GM18508 (cell line): ENCODE data around the gene KCNAB3.

Source experiments
- ATAC-seq: cut with Tn5 transposase; IDR thresholded peaks from one replicate; pipeline ENCODE4 v1.9.1; 2021; ENCODE audit warnings: moderate number of reproducible peaks; ENCODE audit not compliant: insufficient read depth, unreplicated experiment

KCNAB3 gene

GRCh38 chr17:7909089-7909488 is 20.6 kb downstream of the KCNAB3 start:
- ATAC-seq: no peak

GRCh38 chr17:7903154-7904103 is 26.2 kb downstream of the KCNAB3 start:
- no peak for ATAC-seq

GRCh38 chr17:7897773-7898172 is 31.9 kb downstream of the KCNAB3 start:
- no peak for ATAC-seq

- ATAC-seq: no peak
These were observed 32.6 kb downstream of the KCNAB3 start for GRCh38 chr17:7897090-7897489.

DNA sequence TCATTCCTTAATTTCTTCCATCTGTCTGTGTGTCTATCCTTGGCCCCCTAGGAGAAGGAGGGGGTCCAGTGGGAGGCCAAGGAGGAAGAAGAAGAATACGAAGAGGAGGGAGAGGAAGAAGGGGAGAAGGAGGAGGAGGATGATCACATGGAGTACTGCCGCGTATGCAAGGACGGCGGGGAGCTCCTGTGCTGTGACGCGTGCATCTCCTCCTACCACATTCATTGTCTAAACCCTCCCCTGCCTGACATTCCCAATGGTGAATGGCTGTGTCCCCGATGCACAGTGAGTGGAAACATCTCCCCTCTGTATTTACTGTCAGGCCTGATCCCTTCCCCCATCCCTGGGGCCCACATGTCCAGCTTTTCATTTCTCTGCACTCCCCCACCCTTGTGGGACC is 34.8 kb downstream of the KCNAB3 start:
- ATAC-seq: no peak

- ATAC-seq: no peak
These were observed 35.4 kb downstream of the KCNAB3 start for GRCh38 chr17:7894226-7894625.

- ATAC-seq: no peak
These were observed 36.3 kb downstream of the KCNAB3 start for GRCh38 chr17:7893187-7893880.

DNA sequence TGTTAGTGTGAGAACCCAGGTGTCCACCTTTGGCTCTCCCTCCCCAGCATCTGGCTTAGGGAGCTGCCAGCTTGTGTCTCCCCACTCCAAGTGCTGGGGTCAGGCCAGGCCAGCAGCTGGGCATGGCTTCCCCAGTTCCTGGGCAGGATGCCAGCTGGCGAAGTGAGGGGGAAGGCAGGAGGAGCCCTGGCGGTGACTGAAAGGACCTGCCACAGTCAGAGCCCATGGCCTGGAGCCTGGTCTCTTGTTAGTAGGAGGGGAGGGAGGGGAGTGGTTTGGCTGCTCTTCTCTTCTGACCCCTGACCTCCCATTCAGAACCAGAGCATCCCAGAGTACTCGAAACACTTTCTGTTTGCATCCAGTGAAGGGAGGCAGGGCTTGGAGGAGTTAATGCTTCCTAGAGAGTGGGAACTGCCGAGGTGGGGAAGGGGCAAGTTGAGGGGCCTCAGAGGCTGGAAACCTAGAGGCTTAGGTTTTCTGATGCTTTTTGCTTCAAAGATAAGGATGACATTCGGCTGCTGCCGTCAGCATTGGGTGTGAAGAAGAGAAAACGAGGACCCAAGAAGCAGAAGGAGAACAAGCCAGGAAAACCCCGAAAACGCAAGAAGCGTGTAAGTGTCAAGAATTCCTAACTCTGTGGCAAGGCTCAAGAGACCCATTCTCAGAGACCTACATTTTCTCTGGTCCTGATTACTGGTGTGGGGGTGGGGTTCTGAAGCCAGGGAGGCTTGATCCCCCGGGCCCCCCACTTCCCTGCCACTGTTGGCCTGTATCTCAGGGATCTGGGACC is 40.3 kb downstream of the KCNAB3 start:
- ATAC-seq: no peak

DNA sequence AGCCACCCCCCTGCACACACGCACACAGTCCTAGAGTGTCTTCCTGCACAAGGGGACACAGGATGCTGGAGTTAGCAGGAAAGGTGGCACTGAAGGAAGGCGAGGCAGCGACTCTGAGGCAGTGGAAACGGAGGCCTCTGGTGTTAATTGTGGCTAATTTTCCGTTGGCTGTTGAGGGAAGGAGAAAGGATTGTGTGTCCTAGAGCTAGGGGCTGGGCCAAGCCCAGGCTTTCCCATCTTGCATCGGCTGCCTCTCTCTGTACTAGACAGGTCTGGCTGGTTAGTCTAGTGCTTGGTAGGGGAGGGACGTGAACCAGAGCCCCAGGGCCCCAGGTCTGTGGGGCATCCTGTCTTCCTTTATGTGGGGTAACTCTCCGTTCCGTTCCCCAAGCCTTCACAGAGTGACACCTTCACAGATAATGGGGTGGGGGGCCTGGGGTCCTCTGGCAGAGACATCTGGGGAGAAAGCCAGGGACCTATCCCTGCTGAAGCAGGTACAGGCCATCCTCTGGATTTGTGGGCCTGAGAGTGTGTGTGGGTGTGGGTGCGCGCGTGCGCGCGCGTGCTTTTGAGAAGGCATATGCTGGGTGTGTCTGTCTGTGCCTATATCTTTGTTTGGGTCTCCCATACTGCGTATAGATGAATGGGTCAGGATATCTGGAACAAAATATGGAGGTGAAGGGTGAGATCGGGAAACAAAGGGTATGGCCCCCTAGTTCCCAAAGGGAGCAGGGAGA is 41.3 kb downstream of the KCNAB3 start, which contains the start of gene CHD3:
Gene CHD3, plus strand, starts transcription at position 606 of the 737 bp plus-strand sequence. CDS start 212 bp downstream, outside the sequence.
- ATAC-seq: no peak

DNA sequence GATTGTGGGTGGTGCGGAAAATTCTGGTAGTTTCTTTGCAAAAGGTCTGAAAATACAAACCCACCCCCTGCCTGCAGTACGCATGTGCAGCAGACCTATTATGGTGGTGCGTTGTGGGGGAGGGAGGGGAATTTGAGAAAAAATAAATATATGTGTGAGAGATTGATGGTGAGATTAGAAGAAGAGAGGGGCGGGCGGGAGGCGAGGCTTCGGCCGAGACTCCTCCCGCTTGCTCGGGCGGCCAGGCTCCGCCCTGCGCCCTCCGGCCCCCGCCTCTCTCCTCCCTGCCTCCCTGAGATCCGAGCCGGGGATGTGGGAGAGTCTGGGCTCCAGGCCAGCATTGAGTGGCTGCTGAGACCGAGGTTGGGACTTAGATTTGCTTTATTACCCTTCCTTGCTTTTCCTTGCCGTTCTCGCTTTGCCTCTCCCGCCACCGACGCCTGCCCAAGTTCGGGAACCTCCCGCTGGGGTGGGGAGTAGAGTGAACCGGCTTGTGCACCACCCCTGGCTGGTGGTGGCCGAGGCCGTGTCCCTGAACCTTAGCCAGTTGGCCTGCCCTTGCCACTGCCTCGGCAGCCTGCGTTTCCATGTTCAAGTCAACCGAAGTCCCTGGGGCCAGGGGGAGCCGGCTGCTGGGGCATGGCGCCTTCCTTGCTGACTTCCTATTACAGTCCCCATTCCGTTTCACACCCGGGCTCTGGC is 42.0 kb downstream of the KCNAB3 start:
- no peak for ATAC-seq

GRCh38 chr17:7887038-7887481 is 42.6 kb downstream of the KCNAB3 start:
- ATAC-seq: no peak

DNA sequence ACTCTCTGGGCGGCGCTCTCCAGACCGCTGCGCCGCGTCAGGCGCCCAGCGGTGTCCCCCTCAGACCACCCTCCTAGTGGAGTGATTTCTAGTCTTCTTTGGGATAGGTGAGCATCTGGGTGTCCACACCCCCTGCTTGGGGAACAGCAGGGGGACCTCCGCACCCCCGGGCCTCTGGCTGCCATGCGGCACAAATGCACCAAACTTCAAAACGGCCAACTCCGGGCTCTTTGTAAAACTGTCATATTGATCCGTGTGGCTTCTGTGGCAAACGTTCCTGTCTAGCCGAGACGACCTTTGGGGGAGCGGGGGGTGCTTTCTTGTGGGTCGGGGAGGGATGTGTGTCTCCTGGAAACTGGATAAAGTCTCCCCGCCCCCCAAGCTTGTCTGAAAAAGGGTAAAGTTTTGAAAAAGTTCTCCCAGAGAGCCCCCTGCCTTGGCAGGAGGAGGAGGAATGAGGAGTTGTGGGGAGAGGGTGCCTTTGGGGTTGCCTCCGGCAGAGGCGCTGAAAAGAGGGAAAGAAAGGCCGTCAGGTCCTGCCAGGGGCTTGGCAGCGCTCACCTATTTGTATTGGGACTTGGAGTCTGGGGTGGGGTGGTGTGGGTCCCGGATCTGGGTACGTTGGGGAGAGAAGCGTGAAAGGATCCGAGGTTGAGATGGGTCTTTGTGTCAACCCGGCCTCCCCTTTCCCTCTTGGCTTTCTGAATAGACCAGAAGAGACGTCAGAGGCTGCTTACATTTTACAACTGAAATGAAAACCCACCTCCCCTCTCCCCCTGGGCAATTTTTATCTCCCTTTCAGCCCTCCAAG is 43.2 kb downstream of the KCNAB3 start:
- ATAC-seq: no peak

GRCh38 chr17:7885367-7886226 is 44.1 kb downstream of the KCNAB3 start:
- no peak for ATAC-seq

DNA sequence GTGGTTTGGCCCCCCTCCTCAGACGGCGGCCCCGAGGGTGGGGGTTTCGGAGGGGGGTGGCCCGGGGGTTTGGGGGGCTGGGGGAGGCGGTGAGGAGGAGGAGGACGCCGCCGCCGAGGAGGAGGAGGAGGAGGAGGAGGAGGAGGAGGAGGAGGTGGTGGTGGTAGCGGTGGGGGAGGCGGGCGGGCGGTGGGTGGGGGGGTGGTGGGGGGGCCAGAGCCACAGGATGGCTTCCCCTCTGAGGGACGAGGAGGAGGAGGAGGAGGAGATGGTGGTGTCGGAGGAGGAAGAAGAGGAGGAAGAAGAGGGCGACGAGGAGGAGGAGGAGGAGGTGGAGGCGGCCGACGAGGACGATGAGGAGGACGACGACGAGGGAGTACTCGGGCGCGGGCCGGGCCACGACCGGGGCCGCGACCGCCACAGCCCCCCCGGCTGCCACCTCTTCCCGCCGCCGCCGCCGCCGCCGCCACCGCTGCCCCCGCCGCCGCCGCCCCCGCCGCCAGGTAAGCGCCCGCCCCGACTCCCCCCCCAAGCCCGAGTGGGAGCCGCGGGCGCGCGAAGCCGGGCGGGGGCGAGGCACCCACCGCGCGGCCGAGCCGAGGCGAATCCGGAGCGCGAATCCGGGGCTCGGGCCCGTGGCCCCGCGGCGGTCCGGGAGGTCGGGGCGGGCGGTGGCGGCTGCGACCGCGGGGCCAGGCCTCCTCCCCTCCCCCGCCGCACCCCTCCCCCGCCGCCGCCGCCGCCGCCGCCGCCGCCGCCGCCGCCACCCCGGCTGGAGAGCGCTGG is 44.9 kb downstream of the KCNAB3 start:
- ATAC-seq: no peak

DNA sequence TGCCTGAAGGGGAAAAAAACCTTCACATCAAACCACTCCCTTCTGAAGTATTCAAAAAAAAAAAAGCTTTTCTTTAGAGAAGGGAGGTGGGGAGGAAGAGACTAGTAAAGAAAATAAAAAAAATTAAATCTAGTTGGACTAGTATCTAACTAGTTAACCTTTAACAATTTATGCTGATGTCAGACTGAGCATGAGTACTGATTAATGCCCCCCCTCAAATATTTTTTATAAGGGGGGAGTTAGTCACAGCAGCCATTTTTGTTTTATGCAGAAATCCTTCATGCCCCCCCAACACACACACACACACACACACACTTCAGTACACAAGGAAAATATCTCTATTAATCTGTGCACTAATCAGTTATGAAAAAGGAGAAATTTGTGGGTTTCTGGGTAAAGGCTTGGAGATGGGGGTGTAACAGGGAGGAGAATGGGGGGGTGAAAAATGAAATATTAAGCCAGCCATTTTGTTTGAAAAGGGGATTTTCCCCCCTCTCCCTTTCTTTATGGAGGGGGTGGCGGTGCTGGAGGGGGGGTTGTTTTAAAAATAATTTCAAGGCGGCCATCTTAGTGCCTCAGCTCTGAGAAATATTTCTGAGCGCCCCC is 45.8 kb downstream of the KCNAB3 start:
- no peak for ATAC-seq

GRCh38 chr17:7882629-7883028 is 47.0 kb downstream of the KCNAB3 start:
- no peak for ATAC-seq
